HepG2 (cell line): ENCODE data around the gene TNFRSF18. TPM values are rescaled to one million over a fixed set of nuclear protein-coding genes. Genes with fewer than 3 reads are reported as not detected.

Source experiments
- ARID2 ChIP-seq: sonication (generic); formaldehyde crosslinking; IDR thresholded peaks from 2 replicates; pipeline ENCODE4 v1.8.1; 2022; ENCODE audit warnings: mild to moderate bottlenecking, missing genetic modification reagents, borderline replicate concordance
- ASH2L ChIP-seq: fragments of 300-600, 200-600 bp; sonication (generic); IDR thresholded peaks from 2 replicates; pipeline ENCODE4 v1.7.0; 2017; ENCODE audit warnings: low read depth, mild to moderate bottlenecking, moderate library complexity, mixed read lengths, low read length; ENCODE audit not compliant: insufficient read length
- DPF2 ChIP-seq: sonication (generic); formaldehyde crosslinking; IDR thresholded peaks from 2 replicates; pipeline ENCODE4 v1.4.0; 2020; ENCODE audit warnings: mild to moderate bottlenecking, low read depth, missing genetic modification reagents, borderline replicate concordance
- FOXM1 ChIP-seq: sonication (generic); formaldehyde crosslinking; IDR thresholded peaks from 2 replicates; pipeline ENCODE4 v1.5.0; 2020; ENCODE audit warnings: missing genetic modification reagents
- GTF2F1 ChIP-seq: fragments of 150-350 bp; IDR thresholded peaks from 2 replicates; pipeline ENCODE4 v1.6.1; 2014; ENCODE audit warnings: low read length
- HNRNPLL ChIP-seq: fragments of 200-400 bp; formaldehyde crosslinking; IDR thresholded peaks from 2 replicates; pipeline ENCODE4 v1.6.1; 2017; ENCODE audit warnings: mild to moderate bottlenecking, low read depth, low read length; ENCODE audit not compliant: poor library complexity, severe bottlenecking
- KLF16 ChIP-seq, 2 experiments: sonication (generic) in 1 of 2; formaldehyde crosslinking in 1 of 2; IDR thresholded peaks; 2 replicates each; pipeline versions ENCODE4 v1.6.1 to v1.8.0; 2016 to 2023; ENCODE audit warnings: missing genetic modification reagents in 2 of 2, missing compliant biosample characterization in 1 of 2
- MXD4 ChIP-seq: IDR thresholded peaks from 2 replicates; pipeline ENCODE4 v1.6.1; 2016; ENCODE audit warnings: mild to moderate bottlenecking, missing biosample characterization, missing genetic modification reagents
- PAF1 ChIP-seq: IDR thresholded peaks from 2 replicates; pipeline ENCODE4 v1.6.1; 2016; ENCODE audit warnings: missing genetic modification reagents, missing compliant biosample characterization
- POGK ChIP-seq: sonication (generic); formaldehyde crosslinking; conservative IDR thresholded peaks from 2 replicates; pipeline ENCODE4 v1.8.0; 2022; ENCODE audit warnings: mild to moderate bottlenecking, moderate library complexity, missing genetic modification reagents
- RXRB ChIP-seq: IDR thresholded peaks from 2 replicates; pipeline ENCODE4 v1.6.1; 2016; ENCODE audit warnings: borderline replicate concordance, missing genetic modification reagents, missing compliant biosample characterization
- SCMH1 ChIP-seq: sonication (generic); formaldehyde crosslinking; IDR thresholded peaks from 2 replicates; pipeline ENCODE4 v1.9.0; 2021; ENCODE audit warnings: missing genetic modification reagents, mild to moderate bottlenecking, borderline replicate concordance
- ZNF607 ChIP-seq: sonication (generic); formaldehyde crosslinking; IDR thresholded peaks from 2 replicates; pipeline ENCODE4 v1.5.1; 2020; ENCODE audit warnings: missing genetic modification reagents, mild to moderate bottlenecking, borderline replicate concordance
- polyA plus RNA-seq, 8 experiments: library from polyadenylated mRNA; depleted of rRNA in 3 of 8; stranded (reverse) in 7 of 8; unstranded in 1 of 8; fragments of >200 nt; fragmentation: Illumina TruSeq in 4 of 8; extraction: Trizol in 4 of 8; gene quantifications; 2 replicates each; pipeline versions ENCODE4 v1.2.1 to v1.2.3, GENCODE V29; 2011 to 2016; ENCODE audit warnings: low read depth in 4 of 8, missing spikeins in 1 of 8, mixed read lengths in 1 of 8; ENCODE audit not compliant: insufficient read depth in 1 of 8
- total RNA-seq, 5 experiments: library from RNA; depleted of rRNA; stranded (reverse); fragments of >200 nt; fragmentation: Illumina TruSeq; extraction: Trizol; gene quantifications; 2 replicates each; pipeline ENCODE4 v1.2.3, GENCODE V29; 2016; ENCODE audit warnings: low read depth in 1 of 5
- TF ChIP-seq, protein P1 (sequence below): sonication (generic); formaldehyde crosslinking; IDR thresholded peaks from 2 replicates; pipeline ENCODE4; 2020; ENCODE audit warnings: missing genetic modification reagents, mild to moderate bottlenecking, borderline replicate concordance
- TF ChIP-seq, protein P2 (sequence below): sonication (generic); formaldehyde crosslinking; IDR thresholded peaks from 2 replicates; pipeline ENCODE4 v1.5.1; 2020; ENCODE audit warnings: mild to moderate bottlenecking, missing genetic modification reagents, borderline replicate concordance
- TF ChIP-seq, protein P3 (sequence below): conservative IDR thresholded peaks from 2 replicates; pipeline ENCODE4 v1.6.1; 2018; ENCODE audit warnings: missing genetic modification reagents
- TF ChIP-seq, protein P4 (sequence below): sonication (generic); formaldehyde crosslinking; IDR thresholded peaks from 2 replicates; pipeline ENCODE4 v1.8.0; 2022; ENCODE audit warnings: mild to moderate bottlenecking, missing genetic modification reagents; ENCODE audit not compliant: insufficient replicate concordance

TNFRSF18 gene
- total and polyA plus RNA-seq, 2 of the 13 experiments (the other 11 are each of a cell fraction or from before 2014, with no cell fraction given) = not detected

GRCh38 chr1:1231400-1232207 is 25.2 kb upstream of the TNFRSF18 start, which contains the start of gene SDF4 (continued):
- TF ChIP-seq, protein P1, sequence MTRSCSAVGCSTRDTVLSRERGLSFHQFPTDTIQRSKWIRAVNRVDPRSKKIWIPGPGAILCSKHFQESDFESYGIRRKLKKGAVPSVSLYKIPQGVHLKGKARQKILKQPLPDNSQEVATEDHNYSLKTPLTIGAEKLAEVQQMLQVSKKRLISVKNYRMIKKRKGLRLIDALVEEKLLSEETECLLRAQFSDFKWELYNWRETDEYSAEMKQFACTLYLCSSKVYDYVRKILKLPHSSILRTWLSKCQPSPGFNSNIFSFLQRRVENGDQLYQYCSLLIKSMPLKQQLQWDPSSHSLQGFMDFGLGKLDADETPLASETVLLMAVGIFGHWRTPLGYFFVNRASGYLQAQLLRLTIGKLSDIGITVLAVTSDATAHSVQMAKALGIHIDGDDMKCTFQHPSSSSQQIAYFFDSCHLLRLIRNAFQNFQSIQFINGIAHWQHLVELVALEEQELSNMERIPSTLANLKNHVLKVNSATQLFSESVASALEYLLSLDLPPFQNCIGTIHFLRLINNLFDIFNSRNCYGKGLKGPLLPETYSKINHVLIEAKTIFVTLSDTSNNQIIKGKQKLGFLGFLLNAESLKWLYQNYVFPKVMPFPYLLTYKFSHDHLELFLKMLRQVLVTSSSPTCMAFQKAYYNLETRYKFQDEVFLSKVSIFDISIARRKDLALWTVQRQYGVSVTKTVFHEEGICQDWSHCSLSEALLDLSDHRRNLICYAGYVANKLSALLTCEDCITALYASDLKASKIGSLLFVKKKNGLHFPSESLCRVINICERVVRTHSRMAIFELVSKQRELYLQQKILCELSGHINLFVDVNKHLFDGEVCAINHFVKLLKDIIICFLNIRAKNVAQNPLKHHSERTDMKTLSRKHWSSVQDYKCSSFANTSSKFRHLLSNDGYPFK (CRISPR knock-in tag) = peak; percentile 47; the same call in 1 of the 2 replicates
- no peak for TF ChIP-seq ARID2 (CRISPR knock-in tag)
- peak; percentile 63 for TF ChIP-seq HNRNPLL
- peak in 1 of 2 experiments; percentile 47; a peak in 1 of 4 replicates for TF ChIP-seq KLF16 (CRISPR knock-in tag; IDR thresholded peaks at IDR 0.05)
- TF ChIP-seq GTF2F1 = no peak
- peak; percentile 66 for TF ChIP-seq ASH2L
- no peak for TF ChIP-seq FOXM1
- TF ChIP-seq RXRB (CRISPR knock-in tag) = no peak
- TF ChIP-seq POGK (CRISPR knock-in tag) = peak; percentile 50
- peak; percentile 82 for TF ChIP-seq MXD4 (CRISPR knock-in tag)
- TF ChIP-seq, protein P2, sequence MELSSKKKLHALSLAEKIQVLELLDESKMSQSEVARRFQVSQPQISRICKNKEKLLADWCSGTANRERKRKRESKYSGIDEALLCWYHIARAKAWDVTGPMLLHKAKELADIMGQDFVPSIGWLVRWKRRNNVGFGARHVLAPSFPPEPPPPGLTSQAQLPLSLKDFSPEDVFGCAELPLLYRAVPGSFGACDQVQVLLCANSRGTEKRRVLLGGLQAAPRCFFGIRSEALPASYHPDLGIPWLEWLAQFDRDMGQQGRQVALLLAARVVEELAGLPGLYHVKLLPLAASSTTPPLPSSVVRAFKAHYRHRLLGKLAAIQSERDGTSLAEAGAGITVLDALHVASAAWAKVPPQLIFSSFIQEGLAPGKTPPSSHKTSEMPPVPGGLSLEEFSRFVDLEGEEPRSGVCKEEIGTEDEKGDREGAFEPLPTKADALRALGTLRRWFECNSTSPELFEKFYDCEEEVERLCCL = no peak
- TF ChIP-seq, protein P3, sequence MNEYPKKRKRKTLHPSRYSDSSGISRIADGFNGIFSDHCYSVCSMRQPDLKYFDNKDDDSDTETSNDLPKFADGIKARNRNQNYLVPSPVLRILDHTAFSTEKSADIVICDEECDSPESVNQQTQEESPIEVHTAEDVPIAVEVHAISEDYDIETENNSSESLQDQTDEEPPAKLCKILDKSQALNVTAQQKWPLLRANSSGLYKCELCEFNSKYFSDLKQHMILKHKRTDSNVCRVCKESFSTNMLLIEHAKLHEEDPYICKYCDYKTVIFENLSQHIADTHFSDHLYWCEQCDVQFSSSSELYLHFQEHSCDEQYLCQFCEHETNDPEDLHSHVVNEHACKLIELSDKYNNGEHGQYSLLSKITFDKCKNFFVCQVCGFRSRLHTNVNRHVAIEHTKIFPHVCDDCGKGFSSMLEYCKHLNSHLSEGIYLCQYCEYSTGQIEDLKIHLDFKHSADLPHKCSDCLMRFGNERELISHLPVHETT (CRISPR knock-in tag) = peak; percentile 75
- TF ChIP-seq, protein P4, sequence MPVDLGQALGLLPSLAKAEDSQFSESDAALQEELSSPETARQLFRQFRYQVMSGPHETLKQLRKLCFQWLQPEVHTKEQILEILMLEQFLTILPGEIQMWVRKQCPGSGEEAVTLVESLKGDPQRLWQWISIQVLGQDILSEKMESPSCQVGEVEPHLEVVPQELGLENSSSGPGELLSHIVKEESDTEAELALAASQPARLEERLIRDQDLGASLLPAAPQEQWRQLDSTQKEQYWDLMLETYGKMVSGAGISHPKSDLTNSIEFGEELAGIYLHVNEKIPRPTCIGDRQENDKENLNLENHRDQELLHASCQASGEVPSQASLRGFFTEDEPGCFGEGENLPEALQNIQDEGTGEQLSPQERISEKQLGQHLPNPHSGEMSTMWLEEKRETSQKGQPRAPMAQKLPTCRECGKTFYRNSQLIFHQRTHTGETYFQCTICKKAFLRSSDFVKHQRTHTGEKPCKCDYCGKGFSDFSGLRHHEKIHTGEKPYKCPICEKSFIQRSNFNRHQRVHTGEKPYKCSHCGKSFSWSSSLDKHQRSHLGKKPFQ (CRISPR knock-in tag) = peak; percentile 77
- TF ChIP-seq DPF2 (CRISPR knock-in tag) = no peak
- TF ChIP-seq ZNF607 = peak; percentile 95
- no peak for TF ChIP-seq SCMH1 (CRISPR knock-in tag)
- no peak for TF ChIP-seq PAF1 (CRISPR knock-in tag)
